Dedifferentiated amniotic fluid mesenchymal stem cell (primary cell): ENCODE measurements around the gene TNFAIP8L1.
"Not testable (repeated sequence)": the region's sequence is repeated elsewhere in the genome, so short reads cannot be mapped to it uniquely, and the experiment has no call there.

ENCODE experiments used
- DNase-seq: peaks from one replicate; pipeline ENCODE4 v3.0.0-alpha.2; 2016; ENCODE audit errors: extremely low spot score

TNFAIP8L1 gene

GRCh38 chr19:4678881-4679790, 39.8 kb downstream of the TNFAIP8L1 start:
- no peak for DNase-seq

DNA sequence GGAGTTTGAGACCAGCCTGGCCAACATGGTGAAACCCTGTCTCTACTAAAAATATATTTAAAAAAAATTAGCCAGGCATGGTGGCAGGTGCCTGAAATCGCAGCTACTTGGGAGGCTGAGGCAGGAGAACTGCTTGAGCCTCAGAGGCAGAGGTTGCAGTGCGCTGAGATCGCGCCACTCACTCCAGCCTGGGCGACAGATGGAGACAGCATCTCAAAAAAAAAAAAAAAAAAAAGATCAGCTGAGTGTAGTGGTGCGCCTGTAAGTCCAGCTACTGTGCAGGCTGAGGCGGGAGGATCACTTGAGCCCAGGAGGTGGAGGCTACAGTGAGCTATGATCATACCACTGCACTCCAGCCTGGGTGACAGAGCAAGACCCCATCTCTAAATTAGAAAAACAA, 40.7 kb downstream of the TNFAIP8L1 start:
- DNase-seq = not testable (repeated sequence)

DNA sequence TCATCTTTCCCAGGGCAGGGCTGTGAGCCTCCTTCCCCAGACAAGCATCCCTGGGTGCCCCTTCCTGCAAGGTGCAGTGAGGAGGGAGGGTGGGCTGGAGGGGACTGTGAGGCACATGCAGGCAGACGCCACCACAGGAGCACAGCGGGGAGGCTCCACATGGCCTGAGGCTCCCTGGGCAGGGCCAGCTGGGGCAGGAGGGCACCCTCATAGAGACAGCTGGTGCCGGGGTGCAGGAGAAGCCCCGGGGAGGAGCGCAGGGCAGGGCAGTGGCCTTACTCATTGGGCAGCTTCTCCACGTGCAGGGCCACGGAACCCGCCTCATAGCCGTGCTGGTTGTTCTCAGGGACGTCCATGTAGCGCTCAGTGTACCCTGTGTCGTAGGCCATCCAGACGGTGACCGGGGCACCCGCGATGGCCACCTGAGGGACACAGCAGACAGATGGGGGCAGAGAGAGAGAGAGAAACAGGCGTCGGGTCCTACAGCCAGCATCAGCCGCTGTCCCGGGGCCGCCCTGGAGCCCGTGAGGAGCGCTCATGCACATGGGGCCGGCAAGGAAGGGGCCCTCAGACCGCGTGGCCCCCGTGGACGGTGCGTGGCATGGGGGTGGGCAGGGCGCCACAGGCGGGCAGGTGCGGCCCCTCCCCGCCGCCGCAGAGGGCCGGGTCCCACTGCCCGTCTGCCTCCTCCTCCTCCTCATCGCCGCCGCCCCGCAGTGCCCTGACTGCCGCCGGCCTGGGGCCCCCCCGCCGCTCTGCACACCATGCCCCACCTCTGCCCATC, 43.3 kb downstream of the TNFAIP8L1 start:
- no peak for DNase-seq

DNA sequence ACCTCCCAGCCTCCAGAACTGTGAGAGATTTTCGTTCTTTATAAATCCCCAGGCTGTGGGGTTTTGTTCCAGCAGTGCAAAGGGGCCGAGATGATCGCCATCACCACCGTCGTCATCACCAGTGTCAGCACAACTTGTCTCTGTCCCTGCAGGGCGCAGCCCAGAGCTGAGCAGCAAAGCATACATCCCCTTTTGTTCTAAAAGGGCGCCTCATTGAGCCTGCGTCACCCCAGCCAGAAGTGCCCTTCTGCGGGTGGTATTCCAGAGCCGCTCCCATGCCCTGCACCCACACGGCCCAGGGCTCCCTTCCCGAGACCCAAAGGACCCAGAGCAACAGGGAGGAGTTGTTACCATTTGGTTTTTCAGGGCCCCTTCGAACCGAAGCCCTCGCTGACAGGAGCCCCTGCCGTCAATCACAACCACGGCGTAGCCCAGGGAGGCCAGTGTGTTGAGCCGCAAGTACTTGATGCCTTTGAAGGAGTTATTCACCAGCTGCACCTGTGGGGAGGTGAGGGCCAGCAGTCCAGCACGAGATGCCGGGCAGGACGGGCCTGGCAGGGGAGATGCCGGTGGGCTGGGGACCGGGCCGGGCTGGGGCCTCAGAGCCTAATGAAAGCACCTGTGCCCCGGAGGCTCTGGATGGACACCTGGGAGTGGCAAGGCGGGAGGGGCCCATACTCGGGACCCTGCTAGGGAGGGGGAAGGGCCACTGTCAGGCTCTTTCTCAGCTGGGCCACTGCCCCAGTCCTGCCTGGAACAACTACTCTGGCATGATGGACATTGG, 45.2 kb downstream of the TNFAIP8L1 start:
- DNase-seq = no peak

DNA sequence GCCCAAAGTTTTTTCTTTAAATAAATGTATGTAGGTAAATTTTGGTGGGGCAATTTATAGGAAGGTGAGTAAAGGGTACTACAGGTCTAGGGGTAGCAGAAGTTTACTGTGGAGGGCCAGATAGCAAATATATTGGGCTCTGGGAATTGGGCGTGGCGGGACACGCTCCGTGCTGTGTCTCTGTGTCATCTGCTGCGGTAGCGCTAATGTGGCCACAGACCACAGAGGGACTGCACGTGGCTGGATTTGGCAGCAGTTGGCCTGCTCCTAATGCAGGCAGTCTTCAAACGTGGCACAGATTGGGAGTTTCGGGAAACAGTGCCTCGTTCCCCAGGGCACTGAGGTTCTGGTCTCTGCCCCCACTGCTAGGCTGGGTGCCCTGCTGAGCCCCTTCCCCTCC, 47.4 kb downstream of the TNFAIP8L1 start:
- no peak for DNase-seq

GRCh38 chr19:4687396-4687795, 48.1 kb downstream of the TNFAIP8L1 start:
- no peak for DNase-seq

DNA sequence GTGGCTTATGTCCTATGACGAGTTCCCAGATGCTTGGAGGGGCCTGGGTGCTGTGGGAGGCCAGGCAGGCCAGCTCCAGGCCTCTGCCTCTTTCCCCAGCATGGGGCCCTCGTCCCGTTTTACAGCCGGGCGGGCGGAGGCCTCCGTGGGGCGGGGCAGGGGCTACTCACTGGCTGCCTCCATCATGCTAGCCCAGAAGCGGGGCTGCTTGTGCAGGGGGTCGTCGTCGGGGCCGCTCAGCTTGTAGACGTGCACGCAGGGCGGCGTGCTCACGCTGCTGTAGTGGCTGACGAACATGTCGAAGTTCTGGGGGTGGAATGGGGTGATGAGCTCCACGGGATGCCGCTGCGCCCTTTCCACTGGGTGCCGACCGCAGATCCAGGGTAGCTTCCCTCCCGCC, 49.3 kb downstream of the TNFAIP8L1 start:
- no peak for DNase-seq

DNA sequence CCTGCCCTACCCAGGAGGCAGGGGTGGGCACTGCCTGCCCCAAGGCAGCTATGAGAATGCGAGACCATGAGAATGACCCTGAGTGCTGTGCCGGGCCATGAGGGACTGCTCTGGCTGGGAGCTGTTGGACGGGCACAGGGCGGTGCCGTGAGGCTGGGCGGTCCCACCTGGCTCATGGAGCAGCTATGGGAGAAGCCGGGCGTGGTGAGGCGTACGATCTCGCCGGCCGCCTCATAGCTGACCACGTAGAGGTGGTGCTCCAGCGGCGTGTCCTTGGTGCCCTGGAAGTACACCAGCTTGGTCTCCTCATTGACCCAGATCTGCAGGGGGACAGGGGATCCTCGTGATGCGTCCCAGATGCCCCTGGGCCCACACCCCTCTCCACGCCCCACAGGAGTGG, 50.1 kb downstream of the TNFAIP8L1 start:
- DNase-seq = no peak

GRCh38 chr19:4690361-4690760, 51.0 kb downstream of the TNFAIP8L1 start:
- DNase-seq = no peak

GRCh38 chr19:4691373-4691772, 52.1 kb downstream of the TNFAIP8L1 start:
- no peak for DNase-seq

DNA sequence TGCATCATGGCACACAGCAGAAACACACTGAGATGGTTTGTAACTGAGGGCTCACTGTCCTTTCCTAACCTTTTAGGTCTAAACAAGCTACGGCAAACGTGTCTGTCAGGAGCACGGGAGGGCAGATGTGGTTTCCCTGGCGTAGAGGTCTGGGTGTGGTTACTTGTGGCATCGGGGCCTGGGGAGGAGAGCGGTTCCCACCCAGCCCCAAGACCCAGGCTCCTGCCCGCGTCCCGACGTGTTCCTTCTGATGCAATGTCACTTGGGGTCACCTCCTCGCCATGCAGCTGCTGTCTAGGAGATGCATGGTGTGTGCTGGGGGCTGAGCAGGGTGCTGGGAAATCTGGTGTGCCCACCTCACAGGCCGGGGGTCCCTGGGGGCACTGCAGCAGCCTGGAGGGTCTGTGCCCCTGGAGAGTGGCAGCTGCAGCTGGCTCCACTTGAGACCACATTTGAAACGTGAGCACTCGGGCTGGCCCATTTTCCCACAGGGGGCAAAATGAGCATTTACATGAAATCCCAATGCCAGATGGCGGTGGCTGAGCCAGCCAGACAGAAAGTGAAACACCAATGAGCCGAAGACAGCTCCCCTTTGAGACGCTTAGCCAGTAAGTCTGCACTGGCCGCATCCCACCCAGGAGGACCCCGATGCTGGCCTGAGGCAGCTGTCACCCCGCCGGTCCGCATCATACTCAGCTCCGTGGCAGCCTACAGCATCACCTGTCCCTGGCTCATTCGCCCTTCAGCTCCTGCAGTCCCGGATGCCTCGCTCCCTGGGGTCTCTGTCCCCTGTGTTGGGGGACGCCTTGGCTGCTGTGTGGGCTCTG, 53.1 kb downstream of the TNFAIP8L1 start:
- no peak for DNase-seq

GRCh38 chr19:4693078-4693350, 53.7 kb downstream of the TNFAIP8L1 start:
- DNase-seq = no peak

DNA sequence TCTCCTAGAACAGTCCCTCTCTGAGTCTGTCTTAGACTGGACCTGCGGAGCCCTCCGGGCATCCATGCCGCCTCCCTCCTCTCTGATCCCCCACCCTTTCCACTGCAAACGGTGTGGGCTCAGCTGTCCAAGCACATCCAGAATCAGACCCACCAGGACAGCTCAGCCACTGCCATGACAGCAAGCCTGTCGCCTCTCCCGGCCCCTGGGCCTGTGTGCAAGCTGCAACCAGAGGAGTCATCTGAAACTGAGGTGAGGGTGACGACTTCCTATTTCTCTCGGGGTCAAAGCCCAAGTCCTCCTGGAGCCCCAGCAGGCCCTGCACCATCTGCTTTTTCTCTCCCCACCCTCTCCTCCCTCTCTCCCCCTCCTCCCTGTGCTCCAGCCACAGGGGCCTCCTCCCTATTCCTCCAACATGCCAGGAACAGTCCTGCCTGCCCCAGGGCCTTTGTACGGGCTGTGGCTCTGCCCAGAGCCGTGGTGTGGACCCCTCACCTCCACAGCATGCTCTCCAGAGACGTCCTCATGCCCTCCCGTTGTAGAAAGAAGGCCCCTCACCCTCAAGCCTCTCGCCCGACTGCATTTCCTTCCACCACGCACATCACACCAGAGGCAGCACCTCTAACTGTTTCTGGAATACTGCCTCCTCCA, 54.3 kb downstream of the TNFAIP8L1 start:
- DNase-seq = no peak

DNA sequence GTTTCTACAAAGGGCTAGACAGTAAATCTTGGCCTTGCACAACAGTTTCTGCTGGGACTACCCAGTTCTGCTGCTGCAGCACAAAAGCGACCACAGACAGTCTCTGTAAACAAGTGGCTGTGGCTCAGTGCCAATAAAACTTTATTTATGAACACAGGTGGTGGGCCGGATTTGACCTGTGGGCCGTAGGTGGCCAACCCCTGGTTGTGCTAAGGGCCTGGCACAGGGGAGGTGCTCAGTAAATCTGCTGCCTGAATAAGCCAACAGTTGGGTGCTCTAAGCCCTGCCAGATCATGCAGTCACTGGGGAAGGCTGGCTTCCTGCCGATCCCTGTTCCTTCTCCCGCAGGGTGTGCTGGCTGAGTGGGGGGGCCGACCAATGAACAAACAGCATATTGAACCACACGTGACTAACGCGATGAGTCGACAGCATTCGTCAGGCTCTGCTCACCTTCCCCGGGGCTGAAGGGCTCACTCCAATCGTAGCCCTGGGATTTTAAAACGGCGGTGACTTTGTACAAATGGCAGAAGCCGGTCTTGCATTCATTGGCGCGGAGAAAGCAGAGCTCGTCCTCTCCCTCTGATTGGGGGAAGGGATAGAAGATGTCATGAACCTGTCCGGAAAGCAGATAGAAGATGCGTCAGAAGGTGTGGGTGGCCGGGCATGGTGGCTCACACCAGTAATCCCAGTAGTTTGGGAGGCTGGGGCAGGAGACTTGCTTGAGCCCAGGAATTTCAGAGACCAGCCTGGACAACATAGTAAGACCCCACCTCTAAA, 55.1 kb downstream of the TNFAIP8L1 start:
- DNase-seq = no peak

DNA sequence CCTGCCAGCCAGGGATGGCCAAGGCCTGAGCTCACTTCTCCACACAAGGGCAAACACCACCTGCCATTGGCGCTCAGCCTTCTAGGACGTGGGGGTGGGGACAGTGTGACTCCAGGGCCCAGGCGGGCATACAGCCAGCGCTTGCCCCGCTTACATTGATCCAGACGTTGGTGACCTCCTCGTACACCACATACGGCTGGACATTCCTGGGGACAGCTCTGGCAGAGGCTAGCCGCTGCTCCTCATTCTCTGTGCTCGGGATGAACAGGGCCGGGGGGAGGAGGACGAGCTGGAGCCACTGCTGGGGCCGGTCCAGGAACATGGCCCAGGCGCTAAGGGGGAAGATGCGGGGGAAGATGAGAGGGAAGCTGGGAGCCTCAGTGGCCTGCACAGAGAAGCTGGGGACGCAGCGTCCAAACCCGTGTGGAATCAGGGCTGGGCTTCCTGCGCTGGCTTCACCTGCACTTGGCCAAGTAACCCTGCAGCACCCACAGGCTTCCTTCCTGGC, 56.0 kb downstream of the TNFAIP8L1 start:
- DNase-seq = no peak

DNA sequence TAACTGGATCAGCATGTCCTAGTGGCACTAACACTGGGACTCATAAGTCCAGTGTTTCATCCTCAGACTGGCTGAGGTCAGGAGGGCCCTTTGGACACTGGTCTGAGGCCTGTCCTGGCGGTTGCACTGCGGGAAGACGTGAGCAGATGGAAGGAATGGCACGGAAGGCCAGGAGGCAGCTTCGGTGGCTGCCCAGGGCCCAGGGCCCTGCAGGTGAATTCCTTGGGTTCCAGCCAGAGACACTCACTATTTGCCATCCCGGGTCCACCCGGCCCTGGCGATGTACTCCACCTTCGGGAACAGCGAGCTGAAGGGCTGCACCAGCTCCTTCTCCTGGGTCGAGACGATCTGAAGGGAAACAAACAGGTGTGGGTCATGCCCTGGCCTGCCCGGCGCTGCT, 58.0 kb downstream of the TNFAIP8L1 start:
- no peak for DNase-seq

- no peak for DNase-seq
Measured at GRCh38 chr19:4699826-4700692, 60.7 kb downstream of the TNFAIP8L1 start.

- no peak for DNase-seq
Measured at GRCh38 chr19:4700693-4700970, 61.3 kb downstream of the TNFAIP8L1 start.

DNA sequence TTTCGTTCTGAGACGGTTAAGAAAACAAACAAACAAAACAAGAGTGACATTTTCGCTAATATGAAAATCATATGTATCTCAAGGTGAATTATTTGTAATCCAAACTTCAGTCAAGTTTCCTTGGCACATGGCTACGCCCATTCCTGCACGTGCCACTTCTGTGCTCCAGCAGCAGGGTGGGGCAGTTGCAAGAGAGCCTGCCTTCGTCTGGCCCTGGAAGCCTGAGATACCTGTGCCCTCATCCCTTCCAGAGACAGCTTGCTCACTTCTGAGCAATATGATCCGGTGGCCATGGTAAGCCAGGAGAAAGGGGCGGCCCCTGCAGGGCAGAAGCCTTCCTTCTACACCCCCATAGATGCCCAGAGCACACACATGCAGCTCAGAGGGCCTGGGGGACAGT, 62.2 kb downstream of the TNFAIP8L1 start:
- DNase-seq = no peak
